BJ (cell line): ENCODE results near the gene MRI1. TPM values are rescaled to one million over a fixed set of nuclear protein-coding genes. Genes with fewer than 3 reads are reported as not detected.
A peak's percentile ranks its signal among the peaks of the same experiment; 100 is the strongest.

ENCODE experiments used
- CTCF ChIA-PET: fragments of 350-600 bp; formaldehyde crosslinking; extraction: SDS; loops from one replicate; lab custom pipeline; 2021; ENCODE audit warnings: antibody characterized with exemption, inconsistent platforms; lab: Yijun Ruan, JAX
- POLR2A ChIA-PET: fragments of 300-600 bp; sonication (Branson Sonifier 250); formaldehyde crosslinking; extraction: SDS; loops from one replicate; lab custom pipeline; 2021; ENCODE audit warnings: antibody characterized with exemption; lab: Charles Lee
- DNase-seq: peaks from one replicate; pipeline ENCODE4 v3.0.0-alpha.2; 2011; ENCODE audit warnings: low read depth
- H3K27me3 ChIP-seq: 2 replicates; pipeline ENCODE4 v1.6.0; 2011; ENCODE audit warnings: low read length; ENCODE audit not compliant: control insufficient read depth, insufficient read depth
- H3K36me3 ChIP-seq: 2 replicates; pipeline ENCODE4 v1.5.1; 2011; ENCODE audit warnings: low read length; ENCODE audit not compliant: control insufficient read depth, insufficient read depth
- H3K4me3 ChIP-seq: 2 replicates; pipeline ENCODE4 v1.5.1; 2011; ENCODE audit warnings: low read depth, mild to moderate bottlenecking, control low read depth, low read length
- polyA plus RNA-seq: library from polyadenylated mRNA; depleted of rRNA; stranded (reverse); fragments of >200 nt; gene quantifications from 2 replicates; pipeline ENCODE4 v1.2.3, GENCODE V29; 2011
- TF ChIP-seq, protein P1 (sequence below): IDR thresholded peaks from 2 replicates; pipeline ENCODE4 v1.5.1; 2011; ENCODE audit warnings: low read depth, mild to moderate bottlenecking, control low read depth, inconsistent platforms, low read length, moderate library complexity; ENCODE audit not compliant: insufficient read depth

The MRI1 gene
- polyA plus RNA-seq, 1 experiment: 42.1 TPM

DNA sequence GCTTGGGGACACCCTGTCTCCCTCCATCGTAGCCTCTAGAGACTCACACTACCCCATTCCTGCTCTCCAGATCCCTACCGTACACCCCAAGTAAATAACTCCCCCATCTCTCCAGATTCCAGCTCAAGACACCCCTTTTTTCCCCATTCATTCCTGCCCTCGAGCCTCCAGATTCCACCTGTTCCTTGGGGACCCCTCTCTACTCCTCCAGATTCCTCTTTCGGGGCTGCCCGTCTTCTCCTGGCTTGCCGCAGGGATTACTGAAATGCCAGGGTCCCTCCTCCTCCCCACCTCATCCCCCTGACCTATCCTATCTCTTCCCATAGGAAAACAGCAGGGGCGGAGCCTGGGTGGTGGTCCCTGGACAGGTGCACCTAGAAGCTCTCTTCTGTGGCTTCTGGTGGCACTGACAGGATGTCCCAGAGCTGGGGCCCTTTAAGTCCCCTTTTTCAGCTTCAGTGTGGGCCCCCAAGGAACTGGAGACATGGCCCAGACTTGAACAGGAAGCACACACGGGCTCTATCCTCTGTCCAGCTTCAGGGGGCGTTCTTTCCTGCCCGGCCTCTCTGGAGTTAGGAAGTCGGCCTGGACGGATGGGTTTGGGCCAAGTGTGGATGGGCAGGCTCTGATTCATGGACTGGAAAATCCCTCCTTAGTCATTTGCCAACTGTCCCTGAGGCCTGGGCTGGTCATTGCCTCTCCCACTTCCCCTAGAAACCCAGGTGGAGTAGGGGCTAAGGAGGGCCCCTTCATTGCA, 32.2 kb downstream of the MRI1 start:
- peaks cover 13% of the 10 kb centered on the region for H3K36me3 ChIP-seq
- ChIA-PET CTCF (interaction anchor here (0.8 to 2.2 kb wide), 9 partner anchors 8 to 275 kb away, joined by 3 to 8 read pairs (median 3); no protein-coding TSS in a partner anchor), POLR2A (interaction anchor here (0.5 to 1.1 kb wide), 3 partner anchors 9 to 65 kb away, joined by 3 to 6 read pairs (median 3); no protein-coding TSS in a partner anchor)
- peak overlapping the region; percentile 94 for H3K4me3 ChIP-seq
- DNase-seq: peak; percentile 87
- no peaks in the 10 kb centered on the region for H3K27me3 ChIP-seq
- TF ChIP-seq, protein P1, sequence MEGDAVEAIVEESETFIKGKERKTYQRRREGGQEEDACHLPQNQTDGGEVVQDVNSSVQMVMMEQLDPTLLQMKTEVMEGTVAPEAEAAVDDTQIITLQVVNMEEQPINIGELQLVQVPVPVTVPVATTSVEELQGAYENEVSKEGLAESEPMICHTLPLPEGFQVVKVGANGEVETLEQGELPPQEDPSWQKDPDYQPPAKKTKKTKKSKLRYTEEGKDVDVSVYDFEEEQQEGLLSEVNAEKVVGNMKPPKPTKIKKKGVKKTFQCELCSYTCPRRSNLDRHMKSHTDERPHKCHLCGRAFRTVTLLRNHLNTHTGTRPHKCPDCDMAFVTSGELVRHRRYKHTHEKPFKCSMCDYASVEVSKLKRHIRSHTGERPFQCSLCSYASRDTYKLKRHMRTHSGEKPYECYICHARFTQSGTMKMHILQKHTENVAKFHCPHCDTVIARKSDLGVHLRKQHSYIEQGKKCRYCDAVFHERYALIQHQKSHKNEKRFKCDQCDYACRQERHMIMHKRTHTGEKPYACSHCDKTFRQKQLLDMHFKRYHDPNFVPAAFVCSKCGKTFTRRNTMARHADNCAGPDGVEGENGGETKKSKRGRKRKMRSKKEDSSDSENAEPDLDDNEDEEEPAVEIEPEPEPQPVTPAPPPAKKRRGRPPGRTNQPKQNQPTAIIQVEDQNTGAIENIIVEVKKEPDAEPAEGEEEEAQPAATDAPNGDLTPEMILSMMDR: peak; percentile 65

DNA sequence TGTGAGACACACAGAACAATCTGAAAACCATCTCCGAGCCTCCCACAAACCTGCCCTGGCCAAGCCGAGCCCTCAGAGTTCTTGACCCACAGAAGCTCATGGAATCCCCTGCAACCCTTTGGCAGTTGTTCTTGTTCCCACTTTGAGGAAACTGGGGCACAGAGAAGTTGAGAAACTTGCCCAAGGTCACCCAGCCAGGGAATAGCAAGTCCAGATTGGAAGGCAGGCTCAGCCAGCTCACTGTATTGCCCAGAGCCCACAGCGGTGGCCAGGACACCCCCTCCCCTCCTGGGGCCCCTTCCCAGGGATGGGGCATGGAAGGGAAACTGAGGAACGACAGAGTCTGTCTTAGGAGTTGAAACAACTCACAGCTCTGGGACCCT, 32.7 kb downstream of the MRI1 start:
- Histone ChIP-seq H3K4me3 (peak overlapping the region; percentile 94), H3K27me3 (no peaks in the 10 kb centered on the region), H3K36me3 (peaks cover 13% of the 10 kb centered on the region)
- DNase-seq: no peak
- ChIA-PET CTCF (interaction anchor here (0.8 to 2.2 kb wide), 9 partner anchors 9 to 274 kb away, joined by 3 to 8 read pairs (median 3); partner anchors contain the start of gene C19orf53), POLR2A (interaction anchor here (0.5 to 1.1 kb wide), 3 partner anchors 36 to 65 kb away, joined by 3 to 6 read pairs (median 4); no protein-coding TSS in a partner anchor)
- TF ChIP-seq, protein P1: no peak

DNA sequence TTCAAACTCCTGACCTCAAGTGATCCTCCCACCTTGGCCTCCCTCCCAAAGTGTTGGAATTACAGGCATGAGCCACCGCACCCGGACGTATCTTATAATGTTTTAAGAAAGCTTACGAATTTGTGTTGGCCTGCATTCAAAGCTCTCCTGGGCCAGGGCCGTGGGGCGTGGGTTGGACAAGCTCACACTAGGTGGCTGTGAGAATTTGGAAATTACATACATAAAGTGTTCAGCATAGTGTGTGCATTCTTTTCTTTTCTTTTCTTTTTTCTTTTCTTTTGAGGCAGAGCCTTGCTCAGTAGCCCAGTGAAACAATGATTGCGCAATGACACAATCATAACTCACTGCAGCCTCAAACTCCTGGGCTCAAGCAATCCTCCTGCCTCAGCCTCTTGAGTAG, 33.5 kb downstream of the MRI1 start:
- CTCF ChIA-PET: interaction anchor here (1.2 to 2.2 kb wide), 6 partner anchors 10 to 82 kb away, joined by 3 to 7 read pairs (median 4); partner anchors contain the start of gene C19orf53

DNA sequence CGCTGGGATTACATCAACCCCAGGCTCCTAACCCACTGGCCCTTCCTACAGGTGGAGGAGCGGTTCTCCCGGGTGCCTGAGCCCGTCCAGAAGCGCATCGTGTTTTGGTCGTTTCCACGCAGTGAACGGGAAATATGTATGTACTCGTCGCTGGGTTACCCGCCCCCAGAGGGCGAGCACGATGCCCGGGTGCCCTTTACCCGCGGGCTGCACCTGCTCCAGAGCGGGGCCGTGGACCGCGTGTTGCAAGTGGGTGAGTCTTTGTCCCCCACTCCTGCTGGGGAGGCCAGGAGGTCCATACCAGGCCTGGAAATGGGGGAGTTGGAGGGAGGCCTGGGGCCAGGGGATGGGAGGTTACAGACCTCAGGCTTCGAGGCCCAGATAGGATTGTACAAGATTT, 35.3 kb downstream of the MRI1 start:
- no peak overlapping the region for H3K4me3 ChIP-seq
- H3K27me3 ChIP-seq: no peaks in the 10 kb centered on the region
- DNase-seq: no peak
- ChIA-PET POLR2A (no interaction called here), CTCF (interaction anchor here (0.7 kb wide), 1 partner anchor 9 kb away, joined by 3 read pairs; no protein-coding TSS in a partner anchor)
- H3K36me3 ChIP-seq: peaks cover 24% of the 10 kb centered on the region
- TF ChIP-seq, protein P1: no peak

More for the DNA sequence above, 33.5 kb downstream of the MRI1 start:
- Histone ChIP-seq H3K36me3 (peaks cover 18% of the 10 kb centered on the region), H3K27me3 (no peaks in the 10 kb centered on the region), H3K4me3 (no peak overlapping the region)
- peak; percentile 52 for DNase-seq
- TF ChIP-seq, protein P1: no peak
- POLR2A ChIA-PET: interaction anchor here (1.0 kb wide), 1 partner anchor 35 kb away, joined by 4 read pairs; no protein-coding TSS in a partner anchor

- DNase-seq: no peak
- H3K27me3 ChIP-seq: no peaks in the 10 kb centered on the region
- no peak overlapping the region for H3K4me3 ChIP-seq
- ChIA-PET POLR2A (no interaction called here), CTCF (no interaction called here)
- TF ChIP-seq, protein P1: no peak
- peaks cover 37% of the 10 kb centered on the region for H3K36me3 ChIP-seq
These were observed 38.7 kb downstream of the MRI1 start for GRCh38 chr19:13803038-13803437.
